SK-N-SH treated with all-trans-retinoic acid at 6 μM for 48 hours (cell line): ENCODE measurements around the gene GJA3.

Experiments used
- CSDC2 ChIP-seq: fragments of 250-450 bp; sonication (Bioruptor Pico); IDR thresholded peaks from 2 replicates; pipeline ENCODE4 v1.5.0; 2020; ENCODE audit warnings: mild to moderate bottlenecking, moderate library complexity
- TF ChIP-seq, protein P1 (sequence below): fragments of 250-450 bp; sonication (Bioruptor Pico); IDR thresholded peaks from 2 replicates; pipeline ENCODE4 v1.8.0; 2020; ENCODE audit warnings: mild to moderate bottlenecking, moderate library complexity, borderline replicate concordance

DNA sequence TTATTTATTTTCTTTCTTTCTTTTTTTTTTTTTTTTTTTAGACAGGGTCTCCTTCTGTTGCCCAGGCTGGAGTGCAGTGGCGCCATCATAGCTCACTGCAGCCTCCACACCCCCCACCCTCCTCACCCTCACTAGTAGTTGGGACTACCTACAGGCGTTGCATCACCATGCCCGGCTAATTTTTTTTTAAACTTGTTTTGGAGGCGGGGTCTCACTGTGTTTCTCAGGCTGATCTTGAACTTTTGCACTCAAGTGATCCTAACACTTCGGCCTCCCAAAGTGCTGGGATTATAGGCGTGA, 33.6 kb downstream of the GJA3 start:
- TF ChIP-seq CSDC2, result no peak
- TF ChIP-seq, protein P1, sequence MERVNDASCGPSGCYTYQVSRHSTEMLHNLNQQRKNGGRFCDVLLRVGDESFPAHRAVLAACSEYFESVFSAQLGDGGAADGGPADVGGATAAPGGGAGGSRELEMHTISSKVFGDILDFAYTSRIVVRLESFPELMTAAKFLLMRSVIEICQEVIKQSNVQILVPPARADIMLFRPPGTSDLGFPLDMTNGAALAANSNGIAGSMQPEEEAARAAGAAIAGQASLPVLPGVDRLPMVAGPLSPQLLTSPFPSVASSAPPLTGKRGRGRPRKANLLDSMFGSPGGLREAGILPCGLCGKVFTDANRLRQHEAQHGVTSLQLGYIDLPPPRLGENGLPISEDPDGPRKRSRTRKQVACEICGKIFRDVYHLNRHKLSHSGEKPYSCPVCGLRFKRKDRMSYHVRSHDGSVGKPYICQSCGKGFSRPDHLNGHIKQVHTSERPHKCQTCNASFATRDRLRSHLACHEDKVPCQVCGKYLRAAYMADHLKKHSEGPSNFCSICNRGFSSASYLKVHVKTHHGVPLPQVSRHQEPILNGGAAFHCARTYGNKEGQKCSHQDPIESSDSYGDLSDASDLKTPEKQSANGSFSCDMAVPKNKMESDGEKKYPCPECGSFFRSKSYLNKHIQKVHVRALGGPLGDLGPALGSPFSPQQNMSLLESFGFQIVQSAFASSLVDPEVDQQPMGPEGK, result no peak
